OCI-LY7 (cell line): ENCODE data around the gene IGSF22. TPM values are rescaled to one million over a fixed set of nuclear protein-coding genes. Genes with fewer than 3 reads are reported as not detected.

ENCODE experiments used
- BruUV-seq: library from RNA; stranded (reverse); fragments of 400-500 nt; replicated peaks from 2 replicates; lab custom pipeline; 2021; lab: Mats Ljungman, UMichigan
- CTCF ChIA-PET: fragments of 300-600 bp; sonication (Branson Sonifier 250); formaldehyde crosslinking; loops from one replicate; lab custom pipeline; 2022; ENCODE audit warnings: antibody characterized with exemption; ENCODE audit not compliant: unreplicated experiment; lab: Charles Lee
- POLR2A ChIA-PET: fragments of 300-600 bp; sonication (Branson Sonifier 250); formaldehyde crosslinking; loops from one replicate; lab custom pipeline; 2022; ENCODE audit warnings: antibody characterized with exemption; lab: Charles Lee
- DNase-seq: peaks from one replicate; pipeline ENCODE4 v3.0.0-alpha.2; 2015; ENCODE audit warnings: low spot score
- H2AFZ ChIP-seq: fragments of 200-600 bp; sonication (generic), shearing (Covaris generic); 2 replicates; pipeline ENCODE4 v1.6.1; 2014; ENCODE audit warnings: mild to moderate bottlenecking, antibody characterized with exemption, low read length, moderate library complexity
- H3K27ac ChIP-seq: fragments of 200-600 bp; sonication (generic); 2 replicates; pipeline ENCODE4 v1.5.1; 2014; ENCODE audit warnings: mixed run types, low read depth, mild to moderate bottlenecking, moderate library complexity, low read length, inconsistent platforms; ENCODE audit not compliant: poor library complexity, severe bottlenecking
- H3K36me3 ChIP-seq: fragments of 200-600 bp; sonication (generic); 2 replicates; pipeline ENCODE4 v1.6.1; 2014; ENCODE audit warnings: mild to moderate bottlenecking, antibody characterized with exemption, low read length, moderate library complexity, mixed read lengths; ENCODE audit not compliant: insufficient read depth
- H3K4me1 ChIP-seq: fragments of 200-600 bp; sonication (generic); 2 replicates; pipeline ENCODE4 v1.5.1; 2014; ENCODE audit warnings: mild to moderate bottlenecking, low read length; ENCODE audit not compliant: insufficient read depth, poor library complexity, severe bottlenecking
- H3K4me2 ChIP-seq: fragments of 200-600 bp; sonication (generic); 2 replicates; pipeline ENCODE4 v1.6.1; 2014; ENCODE audit warnings: mild to moderate bottlenecking, low read length
- H3K4me3 ChIP-seq: fragments of 200-600 bp; sonication (generic); 2 replicates; pipeline ENCODE4 v1.5.1; 2014; ENCODE audit warnings: mild to moderate bottlenecking, low read depth, low read length; ENCODE audit not compliant: poor library complexity, severe bottlenecking
- H3K79me2 ChIP-seq: fragments of 200-600 bp; sonication (generic); 2 replicates; pipeline ENCODE4 v1.6.1; 2016; ENCODE audit warnings: low read depth, mild to moderate bottlenecking, low read length, moderate library complexity, mixed read lengths; ENCODE audit not compliant: insufficient read depth
- H3K9me2 ChIP-seq: fragments of 200-600 bp; sonication (generic); 2 replicates; pipeline ENCODE4 v1.6.1; 2016; ENCODE audit warnings: mild to moderate bottlenecking, low read length, mixed read lengths; ENCODE audit not compliant: insufficient read depth
- H3K9me3 ChIP-seq: fragments of 200-600 bp; sonication (generic); 2 replicates; pipeline ENCODE4 v1.6.1; 2014; ENCODE audit warnings: mild to moderate bottlenecking, mixed run types, low read length, mixed read lengths
- H4K20me1 ChIP-seq: fragments of 200-600 bp; sonication (generic); 2 replicates; pipeline ENCODE4 v1.6.1; 2014; ENCODE audit warnings: mild to moderate bottlenecking, antibody characterized with exemption, low read length, moderate library complexity, mixed read lengths; ENCODE audit not compliant: insufficient read depth
- CTCF ChIP-seq: fragments of 200-600 bp; sonication (generic); conservative IDR thresholded peaks from 2 replicates; pipeline ENCODE4 v1.5.1; 2014; ENCODE audit warnings: mild to moderate bottlenecking, antibody characterized with exemption, low read length, moderate library complexity, mixed read lengths
- EZH2phosphoT487 ChIP-seq: fragments of 200-600 bp; sonication (generic); IDR thresholded peaks from 2 replicates; pipeline ENCODE4 v1.6.1; 2018; ENCODE audit warnings: low read depth, borderline replicate concordance, mild to moderate bottlenecking, mixed run types, antibody characterized with exemption, low read length, moderate library complexity, mixed read lengths
- intact Hi-C: fragments of 100-400 bp; cut with micrococcal nuclease; formaldehyde crosslinking; loops from one replicate; pipeline ENCODE4 v1.10.0; 2022; ENCODE audit not compliant: unreplicated experiment
- total RNA-seq, 2 experiments: library from RNA; depleted of rRNA in 1 of 2; stranded (reverse); fragments of >200 nt in 1 of 2; shearing (Covaris generic) in 1 of 2; gene quantifications; 2 replicates each; pipeline ENCODE4 v1.2.3, GENCODE V29; 2014 to 2022

IGSF22 gene
- total RNA-seq, 2 experiments from 2014 or later = not detected

- Histone ChIP-seq H3K4me1 (no peaks in the 10 kb centered on the region), H3K36me3 (no peaks in the 10 kb centered on the region), H3K9me3 (no peaks in the 10 kb centered on the region), H3K4me3 (no peak overlapping the region), H2AFZ (no peak overlapping the region), H3K79me2 (no peaks in the 10 kb centered on the region), H3K27ac (no peak overlapping the region), H3K9me2 (no peaks in the 10 kb centered on the region), H4K20me1 (no peaks in the 10 kb centered on the region), H3K4me2 (no peak overlapping the region)
- no peak for TF ChIP-seq CTCF
- TF ChIP-seq EZH2phosphoT487 = no peak
- intact Hi-C loops = loop anchor here (10.0 kb wide), 1 partner anchor 217 kb away; no protein-coding TSS in a partner anchor
- POLR2A ChIA-PET = no interaction called here
- DNase-seq = no peak
- BruUV-seq = no TSS peak
- CTCF ChIA-PET = no interaction called here
Measured at GRCh38 chr11:18761741-18762140, 35.8 kb upstream of the IGSF22 start.

- no peak for DNase-seq
- H4K20me1 ChIP-seq = no peaks in the 10 kb centered on the region
- H3K9me2 ChIP-seq = no peaks in the 10 kb centered on the region
- TF ChIP-seq EZH2phosphoT487 = no peak
- no peak for TF ChIP-seq CTCF
- no peak overlapping the region for H2AFZ ChIP-seq
- no peak overlapping the region for H3K4me2 ChIP-seq
- CTCF ChIA-PET = no interaction called here
- no peaks in the 10 kb centered on the region for H3K79me2 ChIP-seq
- H3K36me3 ChIP-seq = no peaks in the 10 kb centered on the region
- no peaks in the 10 kb centered on the region for H3K9me3 ChIP-seq
- H3K4me3 ChIP-seq = no peak overlapping the region
- no peaks in the 10 kb centered on the region for H3K4me1 ChIP-seq
- no peak overlapping the region for H3K27ac ChIP-seq
- intact Hi-C loops = loop anchor here (10.0 kb wide), 1 partner anchor 216 kb away; no protein-coding TSS in a partner anchor
- no TSS peak for BruUV-seq
- POLR2A ChIA-PET = no interaction called here
Measured at GRCh38 chr11:18761144-18761543, 35.2 kb upstream of the IGSF22 start.

GRCh38 chr11:18757811-18758210 is 31.8 kb upstream of the IGSF22 start:
- no peak for DNase-seq
- TF ChIP-seq EZH2phosphoT487 = no peak
- TF ChIP-seq CTCF = no peak
- ChIA-PET POLR2A (interaction anchor here (0.8 to 2.1 kb wide), 2 partner anchors 13 to 755 kb away, joined by 3 to 6 read pairs; no protein-coding TSS in a partner anchor), CTCF (interaction anchor here (1.5 kb wide), 1 partner anchor 27 kb away, joined by 3 read pairs; no protein-coding TSS in a partner anchor)
- H4K20me1 ChIP-seq = no peaks in the 10 kb centered on the region
- H3K9me3 ChIP-seq = no peaks in the 10 kb centered on the region
- BruUV-seq = no TSS peak
- H3K36me3 ChIP-seq = no peaks in the 10 kb centered on the region
- no peak overlapping the region for H3K4me2 ChIP-seq
- H3K4me1 ChIP-seq = no peaks in the 10 kb centered on the region
- no peaks in the 10 kb centered on the region for H3K79me2 ChIP-seq
- no peak overlapping the region for H3K27ac ChIP-seq
- H2AFZ ChIP-seq = no peak overlapping the region
- no peak overlapping the region for H3K4me3 ChIP-seq
- H3K9me2 ChIP-seq = no peaks in the 10 kb centered on the region
- intact Hi-C loops = no loop called here
